Bronchial epithelial cell (primary cell): ENCODE data around the gene MARF1. TPM values are rescaled to one million over a fixed set of nuclear protein-coding genes. Genes with fewer than 3 reads are reported as not detected.

Experiments used
- DNase-seq: peaks from one replicate; pipeline ENCODE4 v3.0.0-alpha.2; 2010; ENCODE audit warnings: low read depth
- FAIRE-seq: peaks from 2 replicates; lab custom pipeline; 2011; peaks lifted over from hg19 to GRCh38; lab: Jason Lieb, UNC
- H3K27me3 ChIP-seq: 2 replicates; pipeline ENCODE4 v1.5.1; 2011; ENCODE audit warnings: low read length; ENCODE audit not compliant: control insufficient read depth, insufficient read depth
- H3K36me3 ChIP-seq: 2 replicates; pipeline ENCODE4 v1.5.1; 2011; ENCODE audit warnings: low read length; ENCODE audit not compliant: control insufficient read depth, insufficient read depth
- H3K4me3 ChIP-seq: 2 replicates; pipeline ENCODE4 v1.5.1; 2011; ENCODE audit warnings: mild to moderate bottlenecking, low read depth, low read length, control low read depth
- CTCF ChIP-seq: IDR thresholded peaks from 2 replicates; pipeline ENCODE4 v1.5.1; 2011; ENCODE audit warnings: mild to moderate bottlenecking, moderate library complexity, low read length, control low read depth, inconsistent platforms; ENCODE audit not compliant: insufficient read depth, severe bottlenecking
- total RNA-seq: library from RNA; depleted of rRNA; stranded (reverse); fragments of >200 nt; gene quantifications from 2 replicates; pipeline ENCODE4 v1.2.1, GENCODE V29; 2014

MARF1 gene
- total RNA-seq, 1 donor from 2014 or later: 12.9 TPM

GRCh38 chr16:15606518-15607220 lies 36.3 kb downstream of the MARF1 start:
- Histone ChIP-seq H3K4me3 (no peak overlapping the region), H3K36me3 (peaks cover 14% of the 10 kb centered on the region), H3K27me3 (no peaks in the 10 kb centered on the region)
- peak; percentile 43 for DNase-seq
- no peak for FAIRE-seq
- TF ChIP-seq CTCF: no peak

GRCh38 chr16:15605839-15606517 lies 37.0 kb downstream of the MARF1 start:
- FAIRE-seq (no peak), DNase-seq (no peak)
- H3K36me3 ChIP-seq: peaks cover 18% of the 10 kb centered on the region
- no peaks in the 10 kb centered on the region for H3K27me3 ChIP-seq
- no peak overlapping the region for H3K4me3 ChIP-seq
- no peak for TF ChIP-seq CTCF

GRCh38 chr16:15604460-15605440 lies 38.2 kb downstream of the MARF1 start:
- Histone ChIP-seq H3K4me3 (no peak overlapping the region), H3K27me3 (no peaks in the 10 kb centered on the region), H3K36me3 (peaks cover 26% of the 10 kb centered on the region)
- FAIRE-seq: no peak
- no peak for TF ChIP-seq CTCF
- DNase-seq: no peak

- no peak overlapping the region for H3K4me3 ChIP-seq
- TF ChIP-seq CTCF: no peak
- H3K36me3 ChIP-seq: peaks cover 36% of the 10 kb centered on the region
- no peak for FAIRE-seq
- no peak for DNase-seq
- no peaks in the 10 kb centered on the region for H3K27me3 ChIP-seq
These were observed 40.5 kb downstream of the MARF1 start for GRCh38 chr16:15602285-15603044.

GRCh38 chr16:15601212-15601879 lies 41.6 kb downstream of the MARF1 start:
- H3K36me3 ChIP-seq: peaks cover 37% of the 10 kb centered on the region
- no peak overlapping the region for H3K4me3 ChIP-seq
- FAIRE-seq: no peak
- TF ChIP-seq CTCF: no peak
- DNase-seq: no peak
- no peaks in the 10 kb centered on the region for H3K27me3 ChIP-seq
